Muscle layer of colon (tissue), 2 donors: ENCODE results near the gene SLC2A11.

Source experiments
- H3K27ac ChIP-seq: one replicate; pipeline ENCODE4 v1.7.0; 2013; ENCODE audit warnings: low read depth, mild to moderate bottlenecking, low read length, moderate library complexity
- H3K27me3 ChIP-seq, 2 donors: one replicate each; pipeline ENCODE4 v1.7.0; 2013; ENCODE audit warnings: low read length in 2 of 2, mild to moderate bottlenecking in 2 of 2; ENCODE audit not compliant: insufficient read depth in 2 of 2, control insufficient read depth in 1 of 2
- H3K36me3 ChIP-seq: one replicate; pipeline ENCODE4 v1.7.0; 2013; ENCODE audit warnings: mild to moderate bottlenecking, low read length; ENCODE audit not compliant: insufficient read depth
- H3K4me1 ChIP-seq: one replicate; pipeline ENCODE4 v1.7.0; 2013; ENCODE audit warnings: mild to moderate bottlenecking, low read length; ENCODE audit not compliant: insufficient read depth
- H3K4me3 ChIP-seq, 2 donors: one replicate each; pipeline ENCODE4 v1.7.0; 2013; ENCODE audit warnings: low read length in 2 of 2, low read depth in 1 of 2, mild to moderate bottlenecking in 1 of 2, moderate library complexity in 1 of 2
- H3K9ac ChIP-seq: one replicate; pipeline ENCODE4 v1.7.0; 2013; ENCODE audit warnings: low read length
- H3K9me3 ChIP-seq: one replicate; pipeline ENCODE4 v1.7.0; 2013; ENCODE audit warnings: mild to moderate bottlenecking, low read length
- donor health status: abdominal sarcoma.
- donor health status: Adenocarcinoma of cecum.

Gene SLC2A11

DNA sequence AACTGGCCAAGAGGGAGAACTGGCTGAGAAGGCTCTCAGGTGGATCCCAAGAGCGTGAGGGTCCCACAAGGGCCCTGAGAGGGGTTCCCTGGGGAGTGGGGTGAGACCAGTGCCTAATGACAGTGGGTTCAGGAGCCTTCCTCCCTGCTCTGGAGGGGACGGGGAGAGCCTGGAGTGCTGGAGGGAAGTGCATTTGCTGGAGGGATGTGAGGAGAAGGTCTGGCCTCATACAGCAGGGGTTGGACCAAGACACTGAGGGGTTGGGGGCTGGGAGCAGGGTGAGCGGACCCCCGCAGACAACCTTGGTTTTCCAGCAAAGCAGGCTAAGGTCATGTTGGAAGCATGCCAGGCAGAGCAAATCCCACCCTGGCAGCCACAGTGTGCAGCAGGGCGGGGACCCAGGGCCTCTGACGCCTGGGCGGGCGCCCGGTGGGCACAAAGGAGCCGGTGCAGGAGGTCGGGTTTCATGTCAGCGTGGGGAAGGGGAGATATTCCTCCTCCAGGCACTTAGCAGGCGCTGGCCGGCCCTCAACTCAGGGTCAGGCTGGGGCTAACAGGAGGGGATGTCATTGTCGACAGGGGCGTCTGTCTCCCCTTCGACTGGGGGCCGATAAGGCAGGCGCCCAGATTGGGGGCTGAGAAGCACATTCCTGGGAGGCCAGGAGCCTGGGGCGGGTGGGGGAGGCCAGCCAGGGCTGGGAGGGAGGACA lies 15.8 kb upstream of the SLC2A11 start:
- H3K4me3 ChIP-seq, result no peak overlapping the region
- peaks cover 11% of the 10 kb centered on the region for H3K4me1 ChIP-seq
- H3K36me3 ChIP-seq, result no peaks in the 10 kb centered on the region
- H3K27ac ChIP-seq, result no peak overlapping the region
- H3K9ac ChIP-seq, result no peak overlapping the region
- no peaks in the 10 kb centered on the region for H3K9me3 ChIP-seq
- H3K27me3 ChIP-seq, result peaks cover 0 to 4% of the 10 kb centered on the region in 2 donors

DNA sequence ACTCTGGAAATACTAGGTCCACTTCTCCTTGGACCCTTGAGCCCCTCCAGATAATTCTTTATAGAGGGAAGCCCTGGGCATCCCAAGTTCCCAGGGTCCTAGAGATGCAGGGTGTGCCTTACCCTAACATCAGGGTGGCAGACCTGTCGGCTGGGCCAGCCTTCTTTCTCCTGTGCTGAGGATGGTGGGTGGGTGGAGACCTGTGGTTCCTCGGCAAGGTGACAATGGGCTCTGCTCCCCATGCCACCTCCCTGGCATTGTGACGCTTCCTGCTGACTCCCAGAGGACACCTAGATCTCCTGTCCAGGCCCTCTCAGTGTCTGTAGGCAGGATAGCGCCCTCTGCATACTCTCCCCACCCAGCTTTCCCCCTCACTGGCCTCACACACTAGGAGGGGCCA lies 15.1 kb upstream of the SLC2A11 start:
- H3K27me3 ChIP-seq, result peaks cover 0 to 4% of the 10 kb centered on the region in 2 donors
- no peak overlapping the region for H3K9ac ChIP-seq
- H3K9me3 ChIP-seq, result no peaks in the 10 kb centered on the region
- peaks cover 11% of the 10 kb centered on the region for H3K4me1 ChIP-seq
- no peaks in the 10 kb centered on the region for H3K36me3 ChIP-seq
- H3K4me3 ChIP-seq, result no peak overlapping the region
- H3K27ac ChIP-seq, result no peak overlapping the region

DNA sequence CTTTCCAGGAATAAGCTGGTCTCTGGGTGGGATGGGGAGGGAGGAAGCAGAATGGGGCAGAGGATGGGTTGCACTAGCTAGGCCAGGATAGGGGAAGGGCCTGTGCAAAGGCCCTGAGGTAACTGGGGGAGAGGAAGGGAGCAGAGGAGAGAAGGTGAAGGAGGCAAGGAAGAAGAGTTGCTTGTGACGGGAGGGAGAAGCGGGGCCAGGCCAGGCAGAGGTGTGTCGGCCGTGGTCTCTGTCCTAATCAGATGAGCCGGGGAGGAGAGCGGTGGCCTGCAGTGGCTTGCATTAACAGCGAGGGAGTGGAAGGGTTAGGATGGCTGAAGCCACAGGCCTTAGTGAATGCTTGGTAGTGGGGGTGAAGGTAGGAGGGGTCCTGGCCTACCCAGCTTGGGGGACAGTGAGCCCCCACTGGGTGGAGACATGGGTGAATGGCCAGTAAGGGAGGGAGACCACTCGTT lies 12.9 kb upstream of the SLC2A11 start:
- H3K36me3 ChIP-seq, result no peaks in the 10 kb centered on the region
- no peaks in the 10 kb centered on the region for H3K9me3 ChIP-seq
- peaks cover 2% of the 10 kb centered on the region for H3K4me1 ChIP-seq
- no peak overlapping the region for H3K4me3 ChIP-seq
- no peak overlapping the region for H3K9ac ChIP-seq
- no peak overlapping the region for H3K27ac ChIP-seq
- H3K27me3 ChIP-seq, result peaks cover 0 to 5% of the 10 kb centered on the region in 2 donors

DNA sequence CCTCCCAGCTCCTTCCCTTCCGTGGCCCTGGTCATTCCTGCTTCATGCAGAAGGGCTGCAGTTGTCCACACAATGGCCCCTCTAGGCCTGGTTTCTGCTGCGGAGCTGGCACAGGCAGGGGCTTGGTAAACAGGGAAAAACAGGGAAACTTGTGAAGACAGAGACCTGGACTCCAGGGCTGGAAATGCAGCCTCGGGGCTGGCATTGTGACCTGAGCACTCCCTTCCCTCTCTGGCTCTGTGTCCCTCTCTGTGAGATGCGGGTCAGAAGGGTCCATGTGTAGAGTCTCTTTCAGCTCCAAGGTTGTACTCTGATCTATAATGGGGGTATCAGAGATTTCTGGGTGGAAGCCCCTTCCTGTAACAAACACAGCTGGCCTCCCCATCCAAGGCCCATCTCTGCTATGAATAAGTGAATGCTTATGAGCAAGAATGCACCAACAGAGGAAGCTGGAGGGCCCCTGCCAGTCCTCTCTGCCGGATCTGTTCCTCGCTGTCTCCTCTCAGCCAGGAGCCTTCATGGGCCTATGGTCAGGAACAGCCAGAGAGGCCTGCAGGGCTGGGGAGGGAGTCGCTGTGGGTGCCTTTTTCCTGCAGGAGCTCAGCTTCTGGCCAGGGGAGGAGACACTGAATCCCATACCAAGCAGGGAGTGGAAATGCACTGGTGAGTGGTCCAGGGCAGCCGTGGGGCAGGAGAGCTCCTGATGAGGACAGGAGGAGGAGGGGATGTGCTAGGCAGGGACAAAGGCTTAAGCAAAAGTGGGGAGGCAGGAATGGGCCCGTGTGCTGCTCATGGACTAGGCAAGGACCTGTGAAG lies 12.2 kb upstream of the SLC2A11 start:
- Histone ChIP-seq H3K36me3 (no peaks in the 10 kb centered on the region), H3K9me3 (no peaks in the 10 kb centered on the region), H3K4me3 (no peak overlapping the region), H3K27ac (no peak overlapping the region), H3K27me3 (peaks cover 0 to 5% of the 10 kb centered on the region in 2 donors), H3K4me1 (no peaks in the 10 kb centered on the region), H3K9ac (no peak overlapping the region)

DNA sequence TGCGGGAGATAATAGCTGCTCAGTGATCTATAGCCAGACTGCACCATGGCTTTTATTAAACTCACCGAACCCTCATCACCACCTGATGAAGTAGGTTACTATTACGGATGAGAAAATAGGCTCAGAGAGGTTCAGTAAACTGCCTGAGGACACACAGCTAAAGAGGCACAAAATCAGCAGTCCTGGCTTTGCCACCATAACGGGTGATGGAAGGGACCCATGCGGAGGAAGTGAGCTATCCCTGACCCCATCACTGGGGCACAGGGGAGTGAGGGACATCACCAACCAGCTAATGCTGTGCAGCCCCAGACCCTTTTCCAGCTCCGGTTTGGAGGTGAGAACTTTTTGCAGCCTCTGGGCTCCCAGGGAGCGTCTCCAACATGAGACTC lies 11.6 kb upstream of the SLC2A11 start:
- Histone ChIP-seq H3K9ac (no peak overlapping the region), H3K4me1 (no peaks in the 10 kb centered on the region), H3K27me3 (peaks cover 0 to 5% of the 10 kb centered on the region in 2 donors), H3K9me3 (no peaks in the 10 kb centered on the region), H3K27ac (no peak overlapping the region), H3K4me3 (no peak overlapping the region), H3K36me3 (no peaks in the 10 kb centered on the region)

DNA sequence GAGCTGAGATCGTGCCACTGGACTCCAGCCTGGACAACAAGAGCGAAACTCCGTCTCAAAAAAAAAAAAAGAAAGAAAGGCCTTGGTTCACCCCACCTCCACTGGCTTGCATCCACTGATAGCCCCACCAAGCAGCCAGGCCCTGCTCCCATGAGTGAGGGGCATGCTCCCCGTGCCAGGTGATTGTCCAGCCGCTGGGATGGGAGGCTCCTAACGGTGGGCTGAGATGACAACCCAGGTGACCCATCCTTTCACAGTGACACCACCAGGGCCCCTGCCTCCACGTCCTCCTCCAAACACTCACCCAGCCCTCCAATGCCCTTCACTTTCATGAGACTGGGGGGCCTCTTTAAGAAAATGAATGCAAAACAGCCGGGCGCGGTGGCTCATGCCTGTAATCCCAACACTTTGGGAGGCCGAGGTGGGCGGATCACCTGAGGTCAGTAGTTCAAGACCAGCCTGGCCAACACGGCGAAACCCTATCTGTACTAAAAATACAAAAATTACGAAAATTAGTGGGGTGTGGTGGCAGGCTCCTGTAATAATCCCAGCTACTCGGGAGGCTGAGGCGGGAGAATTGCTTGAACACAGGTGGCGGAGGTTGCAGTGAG lies 10.3 kb upstream of the SLC2A11 start:
- Histone ChIP-seq H3K36me3 (no peaks in the 10 kb centered on the region), H3K27me3 (peaks cover 0 to 5% of the 10 kb centered on the region in 2 donors), H3K4me3 (no peak overlapping the region), H3K27ac (no peak overlapping the region), H3K4me1 (no peaks in the 10 kb centered on the region), H3K9me3 (no peaks in the 10 kb centered on the region), H3K9ac (no peak overlapping the region)

DNA sequence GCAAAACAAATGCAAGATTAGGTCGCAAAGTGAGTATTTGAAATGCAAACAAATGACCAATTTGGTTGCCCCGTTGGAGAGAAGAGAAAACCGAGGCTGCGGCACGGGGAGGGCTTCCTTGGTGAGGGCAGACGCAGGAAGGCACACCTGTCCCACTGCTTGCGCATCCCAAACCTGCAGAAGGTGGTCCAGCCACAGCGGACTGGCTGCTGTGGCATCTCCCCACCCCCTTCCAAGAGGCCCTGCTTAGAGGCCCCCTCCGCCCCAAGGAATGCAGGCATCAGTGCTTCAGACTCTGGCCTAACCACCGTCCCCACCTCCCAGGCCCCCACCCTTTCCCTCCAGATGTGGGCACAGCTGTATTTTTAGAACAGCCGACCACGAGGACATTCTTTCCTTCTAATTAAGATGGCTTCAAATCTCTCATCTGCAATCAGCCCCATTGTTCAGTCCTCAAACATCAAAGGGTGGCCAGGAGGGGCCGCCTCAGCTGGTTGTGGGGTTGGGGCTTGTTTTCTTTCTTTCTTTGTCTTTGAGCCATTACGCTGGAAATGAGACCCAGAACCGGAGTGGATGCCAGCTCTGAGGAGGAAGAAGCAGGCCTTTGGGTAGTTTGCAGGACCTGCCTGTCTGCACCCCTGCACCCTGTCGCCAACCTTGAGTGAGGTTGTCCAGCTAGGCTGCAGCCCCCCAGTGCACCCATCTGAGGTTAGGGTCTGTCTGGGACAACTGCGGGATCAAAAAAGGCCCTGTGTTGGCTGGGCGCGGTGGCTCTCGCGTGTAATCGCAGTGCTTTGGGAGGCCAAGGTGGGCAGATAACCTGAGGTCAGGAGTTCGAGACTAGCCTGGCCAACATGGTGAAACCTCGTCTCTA lies 9.4 kb upstream of the SLC2A11 start:
- Histone ChIP-seq H3K4me3 (no peak overlapping the region), H3K27ac (no peak overlapping the region), H3K9me3 (no peaks in the 10 kb centered on the region), H3K27me3 (peaks cover 0 to 5% of the 10 kb centered on the region in 2 donors), H3K4me1 (no peaks in the 10 kb centered on the region), H3K36me3 (no peaks in the 10 kb centered on the region), H3K9ac (no peak overlapping the region)

DNA sequence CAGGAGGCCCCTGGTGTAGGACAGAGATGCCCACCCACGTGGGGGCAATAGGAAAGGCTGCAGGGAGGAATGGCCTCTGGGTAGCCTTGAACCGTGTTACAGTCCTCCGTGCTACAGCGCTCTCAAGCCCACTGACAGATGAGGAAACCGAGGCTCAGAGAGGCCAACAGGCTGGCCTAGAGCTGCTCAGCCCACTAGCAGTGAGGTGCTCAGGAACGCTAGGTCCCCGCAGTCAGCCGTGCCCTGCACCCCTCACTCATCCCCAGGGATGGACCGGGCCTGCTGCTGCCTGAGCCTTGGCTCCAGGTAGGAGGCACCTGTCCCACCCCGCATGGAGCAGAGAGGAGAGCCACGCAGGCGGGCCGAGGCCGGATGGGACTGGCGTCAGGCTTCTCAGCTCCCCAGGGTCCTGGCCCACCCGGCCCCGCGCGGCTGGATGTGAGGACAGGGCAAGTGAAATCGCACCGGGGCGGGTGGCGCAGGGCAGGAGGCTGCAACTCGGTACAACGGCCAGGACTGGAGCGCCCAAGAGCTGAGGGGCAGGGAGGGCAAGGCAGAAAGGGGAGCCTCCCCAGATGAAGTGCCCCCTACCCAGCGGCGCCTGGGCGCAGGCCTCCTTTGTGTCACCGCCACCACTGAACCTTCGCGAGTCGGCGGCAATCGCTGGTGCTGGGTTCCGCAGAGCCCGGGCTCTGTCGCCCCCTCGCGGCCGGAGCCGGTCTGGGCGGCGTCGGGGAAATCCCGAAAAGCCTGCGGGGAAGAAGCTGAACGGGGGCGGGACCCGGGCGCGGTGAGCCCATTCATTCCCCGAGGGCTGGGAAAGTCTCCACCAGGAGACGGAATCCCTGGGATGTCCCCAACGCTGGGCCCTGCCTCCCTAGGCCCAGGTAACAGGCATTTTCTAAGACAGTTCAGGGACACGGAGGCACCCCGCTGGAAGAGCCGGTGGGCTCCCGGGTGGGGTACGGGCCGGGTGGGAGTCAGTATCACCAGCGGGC lies 8.4 kb upstream of the SLC2A11 start:
- no peak overlapping the region for H3K27ac ChIP-seq
- H3K9ac ChIP-seq, result no peak overlapping the region
- no peaks in the 10 kb centered on the region for H3K36me3 ChIP-seq
- H3K27me3 ChIP-seq, result peaks cover 0 to 5% of the 10 kb centered on the region in 2 donors
- no peaks in the 10 kb centered on the region for H3K4me1 ChIP-seq
- H3K9me3 ChIP-seq, result no peaks in the 10 kb centered on the region
- H3K4me3 ChIP-seq, result peak overlapping the region in 1 of 2 donors; percentile 11

DNA sequence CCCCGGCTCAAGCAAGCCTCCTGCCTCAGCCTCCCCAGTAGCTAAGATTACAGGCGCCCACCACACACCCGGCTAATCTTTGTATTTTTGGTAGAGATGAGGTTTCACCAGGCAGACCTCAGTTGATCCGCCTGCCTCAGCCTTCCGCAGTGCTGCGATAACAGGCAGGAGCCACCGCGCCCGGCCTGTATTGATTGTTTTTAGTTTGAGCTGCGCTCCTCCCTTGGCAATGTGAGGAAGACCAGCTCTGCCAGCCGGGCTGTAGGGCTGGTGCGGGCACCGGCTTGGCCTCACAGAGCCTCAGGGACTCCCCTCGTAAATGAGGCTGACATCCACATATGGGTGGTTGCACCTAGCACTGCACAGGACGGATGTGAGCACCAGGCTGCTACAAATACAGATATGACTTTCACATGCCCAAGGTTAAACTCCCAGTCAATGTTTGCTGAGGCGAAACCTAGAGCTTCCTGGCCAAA lies 7.5 kb upstream of the SLC2A11 start:
- Histone ChIP-seq H3K36me3 (no peaks in the 10 kb centered on the region), H3K4me3 (no peak overlapping the region), H3K27ac (no peak overlapping the region), H3K4me1 (no peaks in the 10 kb centered on the region), H3K27me3 (peaks cover 0 to 5% of the 10 kb centered on the region in 2 donors), H3K9me3 (no peaks in the 10 kb centered on the region), H3K9ac (no peak overlapping the region)
